Measurements from ENCODE around the gene PTPRM. TPM values are rescaled to one million over a fixed set of nuclear protein-coding genes. Genes with fewer than 3 reads are reported as not detected.
"Not testable (repeated sequence)": the region's sequence is repeated elsewhere in the genome, so short reads cannot be mapped to it uniquely, and the experiment has no call there.

PTPRM gene
- total RNA-seq, 1 experiment from 2014 or later: 45.6 TPM

DNA sequence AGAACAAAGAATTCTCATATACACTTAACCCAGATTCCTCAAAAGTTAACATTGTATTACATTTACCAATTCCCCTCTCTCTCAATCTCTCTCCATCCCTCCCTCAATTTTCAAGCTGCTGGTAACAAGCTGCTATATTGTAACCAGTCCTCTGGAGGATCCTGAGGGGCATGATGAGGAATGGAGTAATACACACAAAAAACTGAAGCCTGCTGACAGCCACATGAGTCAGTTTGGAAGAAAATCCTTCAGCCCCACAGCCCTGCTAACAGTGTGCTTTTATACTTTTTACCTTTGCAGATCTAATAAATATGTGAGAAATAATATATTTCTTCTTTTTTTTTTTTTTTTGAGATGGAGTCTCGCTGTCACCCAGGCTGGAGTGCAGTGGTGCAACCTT is 876.4 kb downstream of the PTPRM start:
- ATAC-seq (peak; percentile 69), DNase-seq (peak; percentile 62)
- Histone ChIP-seq H2AFZ (ENCODE audit: low read length) (no peak overlapping the region), H3F3A (ENCODE audit: low read length, unreplicated experiment) (no peaks in the 10 kb centered on the region), H3K27ac (ENCODE audit: low read length) (no peak overlapping the region), H3K27me3 (ENCODE audit: low read length) (no peaks in the 10 kb centered on the region), H3K9me3 (ENCODE audit: low read length) (no peaks in the 10 kb centered on the region), H3K9ac (ENCODE audit: low read length) (no peak overlapping the region), H3K4me3 (ENCODE audit: low read length) (no peak overlapping the region), H4K20me1 (ENCODE audit: low read length) (no peaks in the 10 kb centered on the region), H3K4me2 (ENCODE audit: low read length) (no peak overlapping the region), H3K9me2 (replicated peaks; ENCODE audit: low read length) (0 out of 2 replicates have a peak, but pooled peaks cover 5% of the 10 kb centered on the region), H3K4me1 (ENCODE audit: insufficient read depth, low read length) (peaks cover 28% of the 10 kb centered on the region), H3K36me3 (ENCODE audit: low read depth, low read length) (no peaks in the 10 kb centered on the region), H3K79me2 (ENCODE audit: low read length) (no peaks in the 10 kb centered on the region)
- BruUV-seq (replicated peaks): no TSS peak
- ChIA-PET CTCF (interaction anchor here (0.6 kb wide), 1 partner anchor 680 kb away, joined by 4 read pairs; no protein-coding TSS in a partner anchor), POLR2A (ENCODE audit: unreplicated experiment) (interaction anchor here (0.5 to 0.7 kb wide), 2 partner anchors 77 to 1417 kb away, joined by 3 to 12 read pairs; no protein-coding TSS in a partner anchor)
- intact Hi-C loops (cut with micrococcal nuclease): loop anchor here (10.0 kb wide), 1 partner anchor 61 kb away; no protein-coding TSS in a partner anchor
- TF ChIP-seq EZH2phosphoT487 (IDR thresholded peaks at IDR 0.05; ENCODE audit: borderline replicate concordance, low read length): no peak
- TF ChIP-seq, protein P1, sequence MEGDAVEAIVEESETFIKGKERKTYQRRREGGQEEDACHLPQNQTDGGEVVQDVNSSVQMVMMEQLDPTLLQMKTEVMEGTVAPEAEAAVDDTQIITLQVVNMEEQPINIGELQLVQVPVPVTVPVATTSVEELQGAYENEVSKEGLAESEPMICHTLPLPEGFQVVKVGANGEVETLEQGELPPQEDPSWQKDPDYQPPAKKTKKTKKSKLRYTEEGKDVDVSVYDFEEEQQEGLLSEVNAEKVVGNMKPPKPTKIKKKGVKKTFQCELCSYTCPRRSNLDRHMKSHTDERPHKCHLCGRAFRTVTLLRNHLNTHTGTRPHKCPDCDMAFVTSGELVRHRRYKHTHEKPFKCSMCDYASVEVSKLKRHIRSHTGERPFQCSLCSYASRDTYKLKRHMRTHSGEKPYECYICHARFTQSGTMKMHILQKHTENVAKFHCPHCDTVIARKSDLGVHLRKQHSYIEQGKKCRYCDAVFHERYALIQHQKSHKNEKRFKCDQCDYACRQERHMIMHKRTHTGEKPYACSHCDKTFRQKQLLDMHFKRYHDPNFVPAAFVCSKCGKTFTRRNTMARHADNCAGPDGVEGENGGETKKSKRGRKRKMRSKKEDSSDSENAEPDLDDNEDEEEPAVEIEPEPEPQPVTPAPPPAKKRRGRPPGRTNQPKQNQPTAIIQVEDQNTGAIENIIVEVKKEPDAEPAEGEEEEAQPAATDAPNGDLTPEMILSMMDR (conservative IDR thresholded peaks at IDR 0.05; ENCODE audit: low read depth, low read length): no peak
- TF ChIP-seq EZH2 (IDR thresholded peaks at IDR 0.05; ENCODE audit: low read length, unreplicated experiment): no peak

DNA sequence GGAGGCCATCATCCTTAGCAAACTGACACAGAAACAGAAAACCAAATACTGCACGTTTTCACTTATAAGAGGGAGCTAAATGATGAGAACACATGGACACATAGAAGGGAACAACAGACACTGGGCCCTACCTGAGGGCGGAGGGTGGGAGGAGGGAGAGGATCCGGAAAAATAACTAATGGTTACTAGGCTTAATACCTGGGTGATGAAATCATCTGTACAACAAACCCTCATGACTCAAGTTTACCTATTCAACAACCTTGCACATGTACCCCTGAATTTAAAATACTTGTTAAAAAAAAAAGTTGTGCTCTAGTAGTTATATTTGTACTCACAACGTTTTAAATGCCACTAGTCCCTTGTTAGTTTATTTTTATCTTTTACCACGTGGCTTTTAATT is 879.8 kb downstream of the PTPRM start:
- peak overlapping the region; percentile 89 for H3K27ac ChIP-seq (ENCODE audit: low read length)
- H3K27me3 ChIP-seq (ENCODE audit: low read length); ATAC-seq; CTCF ChIA-PET; H3K36me3 ChIP-seq (ENCODE audit: low read depth, low read length); BruUV-seq (replicated peaks); H3F3A ChIP-seq (ENCODE audit: low read length, unreplicated experiment); H3K4me3 ChIP-seq (ENCODE audit: low read length); H3K9me2 ChIP-seq (replicated peaks; ENCODE audit: low read length); H3K79me2 ChIP-seq (ENCODE audit: low read length); H4K20me1 ChIP-seq (ENCODE audit: low read length); H3K9me3 ChIP-seq (ENCODE audit: low read length): not testable (repeated sequence)
- peaks cover 30% of the 10 kb centered on the region for H3K4me1 ChIP-seq (ENCODE audit: insufficient read depth, low read length)
- POLR2A ChIA-PET (ENCODE audit: unreplicated experiment): interaction anchor here (0.6 kb wide), 1 partner anchor 869 kb away, joined by 19 read pairs; no protein-coding TSS in a partner anchor
- H3K4me2 ChIP-seq (ENCODE audit: low read length): peak overlapping the region; percentile 29; the same call in 1 of the 2 replicates
- H2AFZ ChIP-seq (ENCODE audit: low read length): peak overlapping the region; percentile 72
- peak overlapping the region; percentile 51; the same call in 1 of the 2 replicates for H3K9ac ChIP-seq (ENCODE audit: low read length)
- intact Hi-C loops (cut with micrococcal nuclease): loop anchor here (10.0 kb wide), 1 partner anchor 58 kb away; no protein-coding TSS in a partner anchor
- DNase-seq: peak; percentile 70

DNA sequence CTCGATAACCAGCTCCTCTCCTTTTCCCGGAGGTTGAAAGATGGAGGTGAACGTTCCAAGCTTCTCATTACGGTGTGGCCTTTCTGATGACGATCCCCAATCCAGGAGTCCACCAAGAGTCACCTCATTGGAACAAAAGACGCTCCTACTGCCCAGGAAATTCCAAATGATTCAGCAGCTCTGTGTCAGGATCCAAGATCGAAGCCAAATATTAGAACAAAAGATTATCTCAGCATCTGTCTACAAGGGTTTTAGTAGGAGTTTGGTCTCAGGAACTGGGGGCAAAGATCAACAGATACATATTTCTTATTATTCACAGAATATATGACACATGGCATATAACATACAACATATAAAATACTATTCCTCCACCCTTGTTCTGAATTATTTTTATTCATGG is 881.0 kb downstream of the PTPRM start:
- Histone ChIP-seq H3K9me2 (replicated peaks; ENCODE audit: low read length) (0 out of 2 replicates have a peak, but pooled peaks cover 5% of the 10 kb centered on the region), H3K9ac (ENCODE audit: low read length) (peak overlapping the region; percentile 51; the same call in 1 of the 2 replicates), H3K36me3 (ENCODE audit: low read depth, low read length) (no peaks in the 10 kb centered on the region), H3K27me3 (ENCODE audit: low read length) (no peaks in the 10 kb centered on the region), H3K27ac (ENCODE audit: low read length) (peak overlapping the region; percentile 89), H3K4me3 (ENCODE audit: low read length) (0 out of 2 replicates have a peak overlapping the region, but pooled peaks have one; percentile 3), H3K79me2 (ENCODE audit: low read length) (no peaks in the 10 kb centered on the region), H3K4me2 (ENCODE audit: low read length) (peak overlapping the region; percentile 29), H2AFZ (ENCODE audit: low read length) (peak overlapping the region; percentile 72), H3K9me3 (ENCODE audit: low read length) (no peaks in the 10 kb centered on the region), H3F3A (ENCODE audit: low read length, unreplicated experiment) (no peaks in the 10 kb centered on the region), H3K4me1 (ENCODE audit: insufficient read depth, low read length) (peaks cover 30% of the 10 kb centered on the region), H4K20me1 (ENCODE audit: low read length) (no peaks in the 10 kb centered on the region)
- ChIA-PET CTCF (no interaction called here), POLR2A (ENCODE audit: unreplicated experiment) (no interaction called here)
- ATAC-seq (peak; percentile 86), DNase-seq (peak; percentile 88)
- BruUV-seq (replicated peaks): no TSS peak
- TF ChIP-seq EZH2phosphoT487 (IDR thresholded peaks at IDR 0.05; ENCODE audit: borderline replicate concordance, low read length) (no peak), EZH2 (IDR thresholded peaks at IDR 0.05; ENCODE audit: low read length, unreplicated experiment) (no peak)
- TF ChIP-seq, protein P1 (conservative IDR thresholded peaks at IDR 0.05; ENCODE audit: low read depth, low read length): no peak
- intact Hi-C loops (cut with micrococcal nuclease): loop anchor here (10.0 kb wide), 1 partner anchor 57 kb away; no protein-coding TSS in a partner anchor
